Esophagus muscularis mucosa (tissue), 3 donors: ENCODE results near the gene CTIF.

Experiments used
- POLR2A ChIP-seq: fragments of 450-650 bp; IDR thresholded peaks from one replicate; pipeline ENCODE4 v1.6.1; 2017; ENCODE audit warnings: antibody characterized with exemption, moderate library complexity, mild to moderate bottlenecking, low read depth
- POLR2AphosphoS5 ChIP-seq, 2 donors: sonication (generic); formaldehyde crosslinking; IDR thresholded peaks; one replicate each; pipeline ENCODE4 v1.6.1; 2017; ENCODE audit warnings: antibody characterized with exemption in 2 of 2
- TF ChIP-seq, protein P1 (sequence below), 3 experiments: fragments of 200-600 bp in 2 of 3; fragments of 450-650 bp in 1 of 3; sonication (generic) in 2 of 3; IDR thresholded peaks; one replicate each; pipeline ENCODE4 v1.5.1; 2017 to 2019; ENCODE audit warnings: antibody characterized with exemption in 3 of 3, mild to moderate bottlenecking in 2 of 3, moderate library complexity in 1 of 3

GRCh38 chr18:48721312-48721711 is 182.5 kb downstream of the CTIF start:
- TF ChIP-seq, protein P1, sequence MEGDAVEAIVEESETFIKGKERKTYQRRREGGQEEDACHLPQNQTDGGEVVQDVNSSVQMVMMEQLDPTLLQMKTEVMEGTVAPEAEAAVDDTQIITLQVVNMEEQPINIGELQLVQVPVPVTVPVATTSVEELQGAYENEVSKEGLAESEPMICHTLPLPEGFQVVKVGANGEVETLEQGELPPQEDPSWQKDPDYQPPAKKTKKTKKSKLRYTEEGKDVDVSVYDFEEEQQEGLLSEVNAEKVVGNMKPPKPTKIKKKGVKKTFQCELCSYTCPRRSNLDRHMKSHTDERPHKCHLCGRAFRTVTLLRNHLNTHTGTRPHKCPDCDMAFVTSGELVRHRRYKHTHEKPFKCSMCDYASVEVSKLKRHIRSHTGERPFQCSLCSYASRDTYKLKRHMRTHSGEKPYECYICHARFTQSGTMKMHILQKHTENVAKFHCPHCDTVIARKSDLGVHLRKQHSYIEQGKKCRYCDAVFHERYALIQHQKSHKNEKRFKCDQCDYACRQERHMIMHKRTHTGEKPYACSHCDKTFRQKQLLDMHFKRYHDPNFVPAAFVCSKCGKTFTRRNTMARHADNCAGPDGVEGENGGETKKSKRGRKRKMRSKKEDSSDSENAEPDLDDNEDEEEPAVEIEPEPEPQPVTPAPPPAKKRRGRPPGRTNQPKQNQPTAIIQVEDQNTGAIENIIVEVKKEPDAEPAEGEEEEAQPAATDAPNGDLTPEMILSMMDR (IDR thresholded peaks at IDR 0.05) = no peak
- TF ChIP-seq POLR2AphosphoS5 (IDR thresholded peaks at IDR 0.05) (no peak), POLR2A (no peak)
